Thyroid gland (tissue), 4 donors: Measurements from ENCODE around the gene CYP2A6.

Source experiments
- POLR2A ChIP-seq, 2 donors: fragments of 450-650 bp; IDR thresholded peaks; one replicate each; pipeline ENCODE4 v1.6.1; 2017; ENCODE audit warnings: antibody characterized with exemption in 2 of 2, mild to moderate bottlenecking in 2 of 2, moderate library complexity in 1 of 2
- TF ChIP-seq, protein P1 (sequence below), 6 experiments: fragments of 200-600 bp in 3 of 6; fragments of 450-650 bp in 3 of 6; sonication (generic) in 3 of 6; IDR thresholded peaks; one replicate each; pipeline ENCODE4 v1.5.1; 2016 to 2019; ENCODE audit warnings: antibody characterized with exemption in 6 of 6, mild to moderate bottlenecking in 2 of 6, inconsistent platforms in 1 of 6, moderate library complexity in 1 of 6

DNA sequence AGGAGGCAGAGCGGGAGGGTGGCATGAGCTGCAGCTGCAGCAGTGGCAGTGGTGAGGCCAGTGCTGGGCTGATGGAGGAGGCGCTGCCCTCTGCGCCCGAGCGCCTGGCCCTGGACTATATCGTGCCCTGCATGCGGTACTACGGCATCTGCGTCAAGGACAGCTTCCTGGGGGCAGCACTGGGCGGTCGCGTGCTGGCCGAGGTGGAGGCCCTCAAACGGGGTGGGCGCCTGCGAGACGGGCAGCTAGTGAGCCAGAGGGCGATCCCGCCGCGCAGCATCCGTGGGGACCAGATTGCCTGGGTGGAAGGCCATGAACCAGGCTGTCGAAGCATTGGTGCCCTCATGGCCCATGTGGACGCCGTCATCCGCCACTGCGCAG is 49.3 kb downstream of the CYP2A6 start:
- TF ChIP-seq, protein P1, sequence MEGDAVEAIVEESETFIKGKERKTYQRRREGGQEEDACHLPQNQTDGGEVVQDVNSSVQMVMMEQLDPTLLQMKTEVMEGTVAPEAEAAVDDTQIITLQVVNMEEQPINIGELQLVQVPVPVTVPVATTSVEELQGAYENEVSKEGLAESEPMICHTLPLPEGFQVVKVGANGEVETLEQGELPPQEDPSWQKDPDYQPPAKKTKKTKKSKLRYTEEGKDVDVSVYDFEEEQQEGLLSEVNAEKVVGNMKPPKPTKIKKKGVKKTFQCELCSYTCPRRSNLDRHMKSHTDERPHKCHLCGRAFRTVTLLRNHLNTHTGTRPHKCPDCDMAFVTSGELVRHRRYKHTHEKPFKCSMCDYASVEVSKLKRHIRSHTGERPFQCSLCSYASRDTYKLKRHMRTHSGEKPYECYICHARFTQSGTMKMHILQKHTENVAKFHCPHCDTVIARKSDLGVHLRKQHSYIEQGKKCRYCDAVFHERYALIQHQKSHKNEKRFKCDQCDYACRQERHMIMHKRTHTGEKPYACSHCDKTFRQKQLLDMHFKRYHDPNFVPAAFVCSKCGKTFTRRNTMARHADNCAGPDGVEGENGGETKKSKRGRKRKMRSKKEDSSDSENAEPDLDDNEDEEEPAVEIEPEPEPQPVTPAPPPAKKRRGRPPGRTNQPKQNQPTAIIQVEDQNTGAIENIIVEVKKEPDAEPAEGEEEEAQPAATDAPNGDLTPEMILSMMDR (IDR thresholded peaks at IDR 0.05), result no peak
- no peak for TF ChIP-seq POLR2A (IDR thresholded peaks at IDR 0.05)
